ENCODE data around the gene NDUFS5. TPM values are rescaled to one million over a fixed set of nuclear protein-coding genes. Genes with fewer than 3 reads are reported as not detected.
"Not testable (repeated sequence)": the region's sequence is repeated elsewhere in the genome, so short reads cannot be mapped to it uniquely, and the experiment has no call there.

Gene NDUFS5
- total RNA-seq, 1 experiment from 2014 or later, result 176 TPM

DNA sequence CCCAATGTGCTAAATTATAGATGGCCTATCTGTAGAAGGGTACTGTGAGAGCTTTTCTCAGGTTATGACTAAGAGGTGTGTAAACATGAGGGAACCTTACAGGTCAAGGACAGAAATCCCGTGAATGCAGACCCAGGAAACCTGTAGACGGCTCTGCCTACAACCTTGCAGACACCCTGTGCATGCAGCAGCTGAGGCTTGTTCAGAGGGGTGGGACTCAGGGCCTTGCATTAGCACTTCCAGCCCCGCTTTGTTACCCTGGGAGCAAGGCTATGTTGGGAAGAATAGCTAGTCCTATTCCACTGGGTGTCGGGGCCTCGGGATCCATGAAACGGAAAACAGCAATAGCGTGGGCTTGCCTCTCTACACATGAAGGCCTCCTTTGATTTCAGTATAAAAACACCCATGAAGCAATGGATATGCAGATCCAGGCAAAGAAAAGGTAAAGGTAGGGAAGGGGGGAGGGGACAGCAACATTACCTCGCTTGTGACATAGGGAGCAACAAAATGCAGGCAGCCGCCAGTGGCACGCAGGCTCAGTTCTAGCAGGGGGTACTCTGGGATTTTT is 9.5 kb upstream of the NDUFS5 start:
- no peaks in the 10 kb centered on the region for H3K9me3 Mint-ChIP-seq (ENCODE audit: unreplicated experiment)
- no peak overlapping the region for H3K27ac Mint-ChIP-seq (ENCODE audit: unreplicated experiment)
- no peak for TF ChIP-seq CTCF (IDR thresholded peaks at IDR 0.05; ENCODE audit: insufficient read depth in 1 of 2, low read depth in 1 of 2, low read length in 1 of 2, severe bottlenecking in 1 of 2, unreplicated experiment in 1 of 2)
- no TSS peak for BruUV-seq (replicated peaks)
- intact Hi-C loops (cut with micrococcal nuclease; ENCODE audit: unreplicated experiment), result no loop called here
- H3K4me1 ChIP-seq, result no peaks in the 10 kb centered on the region
- H3K9me3 ChIP-seq, result no peaks in the 10 kb centered on the region
- H3K4me3 ChIP-seq (ENCODE audit: low read depth, low read length), result no peak overlapping the region
- no peaks in the 10 kb centered on the region for H3K4me1 Mint-ChIP-seq (ENCODE audit: low read depth, unreplicated experiment)
- CTCF ChIA-PET, result interaction anchor here (0.5 to 1.2 kb wide), 2 partner anchors 10 to 541 kb away, joined by 4 read pairs; partner anchors contain the start of gene NDUFS5
- POLR2A ChIA-PET, result no interaction called here
- peaks cover 9% of the 10 kb centered on the region for H3K36me3 Mint-ChIP-seq (ENCODE audit: insufficient read depth, unreplicated experiment)
- DNase-seq, result peak in 1 of 2 experiments; percentile 41
- no peak overlapping the region for H3K4me3 Mint-ChIP-seq (ENCODE audit: unreplicated experiment)
- H3K27me3 Mint-ChIP-seq (ENCODE audit: insufficient read depth, unreplicated experiment), result no peaks in the 10 kb centered on the region
- no peaks in the 10 kb centered on the region for H3K27me3 ChIP-seq (replicated peaks; ENCODE audit: control insufficient read depth, insufficient read depth, low read length)
- H3K36me3 ChIP-seq (ENCODE audit: control insufficient read depth, insufficient read depth, low read length), result no peaks in the 10 kb centered on the region

DNA sequence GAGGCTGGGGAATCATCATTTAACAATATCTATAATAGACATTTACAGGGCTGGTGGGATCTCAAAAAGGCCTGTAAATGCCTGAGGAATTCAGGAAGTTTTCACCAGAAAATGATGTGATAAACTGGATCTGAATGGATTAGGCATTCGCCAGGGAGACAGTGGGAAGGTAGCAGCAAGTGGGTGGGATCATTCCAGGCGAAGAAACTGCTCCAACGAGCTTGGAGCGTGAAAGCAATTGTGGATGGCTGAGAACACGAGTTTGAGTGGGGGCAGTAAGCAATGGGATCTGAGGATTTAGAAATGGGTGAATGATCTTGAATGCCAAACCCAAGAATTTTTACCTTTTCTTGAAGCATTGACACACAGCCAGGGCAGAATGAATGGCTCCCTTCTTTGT is 8.9 kb upstream of the NDUFS5 start:
- Histone ChIP-seq H3K36me3 (ENCODE audit: control insufficient read depth, insufficient read depth, low read length) (no peaks in the 10 kb centered on the region), H3K4me1 (no peaks in the 10 kb centered on the region), H3K9me3 (no peaks in the 10 kb centered on the region), H3K4me3 (ENCODE audit: low read depth, low read length) (no peak overlapping the region), H3K27me3 (replicated peaks; ENCODE audit: control insufficient read depth, insufficient read depth, low read length) (no peaks in the 10 kb centered on the region)
- CTCF ChIA-PET, result interaction anchor here (1.2 kb wide), 1 partner anchor 9 kb away, joined by 4 read pairs; the partner anchor contains the start of gene NDUFS5
- POLR2A ChIA-PET, result no interaction called here
- Mint-ChIP-seq H3K4me1 (ENCODE audit: low read depth, unreplicated experiment) (no peaks in the 10 kb centered on the region), H3K9me3 (ENCODE audit: unreplicated experiment) (no peaks in the 10 kb centered on the region), H3K36me3 (ENCODE audit: insufficient read depth, unreplicated experiment) (peaks cover 9% of the 10 kb centered on the region), H3K4me3 (ENCODE audit: unreplicated experiment) (no peak overlapping the region), H3K27ac (ENCODE audit: unreplicated experiment) (no peak overlapping the region), H3K27me3 (ENCODE audit: insufficient read depth, unreplicated experiment) (no peaks in the 10 kb centered on the region)
- DNase-seq, result no peak
- no peak for TF ChIP-seq CTCF (IDR thresholded peaks at IDR 0.05; ENCODE audit: insufficient read depth in 1 of 2, low read depth in 1 of 2, low read length in 1 of 2, severe bottlenecking in 1 of 2, unreplicated experiment in 1 of 2)
- intact Hi-C loops (cut with micrococcal nuclease; ENCODE audit: unreplicated experiment), result no loop called here
- BruUV-seq (replicated peaks), result no TSS peak

DNA sequence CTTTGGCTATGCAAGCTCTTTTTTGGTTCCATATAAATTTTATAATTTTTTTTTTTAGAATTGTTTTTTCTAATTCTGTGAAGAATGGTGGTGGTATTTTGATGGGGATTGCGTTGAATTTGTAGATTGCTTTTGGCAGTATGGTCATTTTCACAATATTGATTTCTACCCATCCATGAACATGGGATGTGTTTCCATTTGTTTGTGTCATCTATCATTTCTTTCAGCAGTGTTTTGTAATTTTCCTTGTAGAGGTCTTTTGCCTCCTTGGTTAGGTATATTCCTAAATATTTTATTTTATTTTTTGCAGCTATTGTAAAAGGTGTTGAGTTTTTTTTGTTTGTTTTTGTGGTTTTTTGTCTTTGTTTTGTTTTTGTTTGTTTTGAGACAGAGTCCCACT is 5.7 kb upstream of the NDUFS5 start:
- H3K36me3 Mint-ChIP-seq (ENCODE audit: insufficient read depth, unreplicated experiment); DNase-seq; H3K9me3 Mint-ChIP-seq (ENCODE audit: unreplicated experiment); POLR2A ChIA-PET; H3K27me3 Mint-ChIP-seq (ENCODE audit: insufficient read depth, unreplicated experiment); H3K9me3 ChIP-seq; CTCF ChIA-PET; H3K4me1 Mint-ChIP-seq (ENCODE audit: low read depth, unreplicated experiment); H3K4me1 ChIP-seq; H3K27me3 ChIP-seq (replicated peaks; ENCODE audit: control insufficient read depth, insufficient read depth, low read length); H3K36me3 ChIP-seq (ENCODE audit: control insufficient read depth, insufficient read depth, low read length); H3K4me3 ChIP-seq (ENCODE audit: low read depth, low read length); H3K27ac Mint-ChIP-seq (ENCODE audit: unreplicated experiment); H3K4me3 Mint-ChIP-seq (ENCODE audit: unreplicated experiment); intact Hi-C loops (cut with micrococcal nuclease; ENCODE audit: unreplicated experiment); BruUV-seq (replicated peaks): not testable (repeated sequence)

DNA sequence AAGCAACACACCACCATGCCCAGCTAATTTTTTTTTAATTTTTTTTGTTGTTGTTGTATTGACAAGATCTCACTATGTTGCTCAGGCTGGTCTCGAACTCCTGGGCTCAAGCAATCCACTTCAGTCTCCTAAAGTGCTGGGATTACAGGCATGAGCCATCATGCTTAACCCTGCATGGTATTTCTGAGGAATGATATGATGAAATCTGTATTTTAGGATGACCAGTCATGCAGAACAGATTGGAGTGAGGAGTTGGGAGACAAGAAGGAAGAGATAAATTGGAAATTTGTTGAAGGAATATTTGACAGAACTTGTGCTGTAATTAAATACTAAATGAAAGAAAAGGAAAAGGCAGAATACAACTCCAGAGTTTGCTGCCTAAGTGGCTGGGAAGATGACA is 4.7 kb upstream of the NDUFS5 start:
- CTCF ChIA-PET, result no interaction called here

More for the DNA sequence above, 4.7 kb upstream of the NDUFS5 start:
- intact Hi-C loops (cut with micrococcal nuclease; ENCODE audit: unreplicated experiment), result no loop called here
- Histone ChIP-seq H3K4me1 (peaks cover 6% of the 10 kb centered on the region), H3K4me3 (ENCODE audit: low read depth, low read length) (no peak overlapping the region), H3K36me3 (ENCODE audit: control insufficient read depth, insufficient read depth, low read length) (no peaks in the 10 kb centered on the region), H3K9me3 (no peaks in the 10 kb centered on the region), H3K27me3 (replicated peaks; ENCODE audit: control insufficient read depth, insufficient read depth, low read length) (no peaks in the 10 kb centered on the region)
- POLR2A ChIA-PET, result no interaction called here
- Mint-ChIP-seq H3K36me3 (ENCODE audit: insufficient read depth, unreplicated experiment) (peaks cover 3% of the 10 kb centered on the region), H3K4me1 (ENCODE audit: low read depth, unreplicated experiment) (peaks cover 6% of the 10 kb centered on the region), H3K9me3 (ENCODE audit: unreplicated experiment) (no peaks in the 10 kb centered on the region), H3K27me3 (ENCODE audit: insufficient read depth, unreplicated experiment) (no peaks in the 10 kb centered on the region), H3K27ac (ENCODE audit: unreplicated experiment) (no peak overlapping the region), H3K4me3 (ENCODE audit: unreplicated experiment) (no peak overlapping the region)
- DNase-seq, result no peak
- no peak for TF ChIP-seq CTCF (IDR thresholded peaks at IDR 0.05; ENCODE audit: insufficient read depth in 1 of 2, low read depth in 1 of 2, low read length in 1 of 2, severe bottlenecking in 1 of 2, unreplicated experiment in 1 of 2)
- BruUV-seq (replicated peaks), result no TSS peak
